Adrenal gland (tissue), 12 donors: ENCODE data around the gene XYLT1. TPM values are rescaled to one million over a fixed set of nuclear protein-coding genes. Genes with fewer than 3 reads are reported as not detected.

Experiments
- DNase-seq, 7 donors: peaks; one replicate each; pipeline ENCODE4 v3.0.0-alpha.2; 2019 to 2020
- H3K27ac ChIP-seq, 5 donors: fragments of 200-600 bp; sonication (generic) in 4 of 5; 1 replicate in 3 of 5; 2 replicates in 2 of 5; pipeline versions ENCODE4 v1.5.1 to v1.8.0; 2016 to 2020; ENCODE audit warnings: mild to moderate bottlenecking in 1 of 5
- H3K27me3 ChIP-seq: fragments of 200-600 bp; 2 replicates; pipeline ENCODE4 v1.8.0; 2021
- H3K36me3 ChIP-seq, 2 donors: fragments of 200-600 bp; replicated peaks in 1 of 2; 1 replicate in 1 of 2; 2 replicates in 1 of 2; pipeline versions ENCODE4 v1.5.1 to v1.8.0; 2018 to 2022
- H3K4me1 ChIP-seq, 2 donors: fragments of 200-600 bp; replicated peaks in 1 of 2; 1 replicate in 1 of 2; 2 replicates in 1 of 2; pipeline versions ENCODE4 v1.5.1 to v1.8.0; 2018 to 2021
- H3K4me3 ChIP-seq, 4 donors: fragments of 200-600 bp; sonication (generic) in 3 of 4; one replicate each; pipeline ENCODE4 v1.5.1; 2016 to 2018
- H3K9me3 ChIP-seq, 3 donors: fragments of 200-600 bp; sonication (generic) in 1 of 3; replicated peaks in 1 of 3; 1 replicate in 2 of 3; 2 replicates in 1 of 3; pipeline versions ENCODE4 v1.5.1 to v1.8.0; 2016 to 2021
- CTCF ChIP-seq, 6 experiments: fragments of 450-650 bp in 4 of 6; fragments of 200-600 bp in 2 of 6; sonication (generic) in 1 of 6; IDR thresholded peaks; 1 replicate in 5 of 6; 2 replicates in 1 of 6; pipeline versions ENCODE4 v1.5.1 to v1.8.0; 2016 to 2021; ENCODE audit warnings: antibody characterized with exemption in 6 of 6, mild to moderate bottlenecking in 2 of 6, moderate library complexity in 1 of 6
- POLR2A ChIP-seq, 2 donors: fragments of 450-650 bp; IDR thresholded peaks; one replicate each; pipeline ENCODE4 v1.6.1; 2017; ENCODE audit warnings: antibody characterized with exemption in 2 of 2, mild to moderate bottlenecking in 2 of 2, moderate library complexity in 1 of 2
- WGBS, 4 donors: extraction: QIAGEN DNeasy Blood & Tissue Kit in 2 of 4; methylation state at CpG; one replicate each; pipeline versions ENCODE4 v1.1.5 to v1.1.7; 2013 to 2017; 5-methylcytosine and 5-hydroxymethylcytosine counted together
- intact Hi-C, 2 donors: fragments of 100-400 bp; cut with DNase I; formaldehyde crosslinking; loops; one replicate each; pipeline versions ENCODE4 v1.14.1 to v1.15.0; 2022 to 2023
- polyA plus RNA-seq, 3 donors: library from polyadenylated mRNA; stranded (reverse); fragments of 200-250 nt in 2 of 3; fragments of 350-450 nt in 1 of 3; fragmentation: Illumina TruSeq in 1 of 3; extraction: RNeasy Lipid Tissue Mini Kit (QIAGEN cat#74804) in 1 of 3; gene quantifications; one replicate each; pipeline ENCODE4 v1.2.3, GENCODE V29; 2013 to 2014
- total RNA-seq, 9 donors: library from RNA; depleted of rRNA in 4 of 9; stranded (reverse); fragments of >200 nt in 4 of 9; fragments of 120-200 nt in 1 of 9; fragmentation: NEBNext Ultra II Directional in 1 of 9; extraction: Animal tissue kit (Norgen Biotek cat#: 25700) in 1 of 9; gene quantifications; one replicate each; pipeline versions ENCODE4 v1.1.0 to v1.2.4, GENCODE V29; 2013 to 2023
- donor health status: healthy with polysubstance abuse.
- donor health status: Bipolar disorder and iron deficiency.
- donor health status: DM: yes; HTN: yes; CAD: no.
- donor health status: DM: no; HTN: no; CAD: no.
- donor health status: DM: no; HTN: no; CAD: no.
- donor health status: DM: yes; HTN: yes; CAD: no.

XYLT1 gene
- total and polyA plus RNA-seq, 12 donors: 1.3 to 67.6 (median 16.8) TPM

DNA sequence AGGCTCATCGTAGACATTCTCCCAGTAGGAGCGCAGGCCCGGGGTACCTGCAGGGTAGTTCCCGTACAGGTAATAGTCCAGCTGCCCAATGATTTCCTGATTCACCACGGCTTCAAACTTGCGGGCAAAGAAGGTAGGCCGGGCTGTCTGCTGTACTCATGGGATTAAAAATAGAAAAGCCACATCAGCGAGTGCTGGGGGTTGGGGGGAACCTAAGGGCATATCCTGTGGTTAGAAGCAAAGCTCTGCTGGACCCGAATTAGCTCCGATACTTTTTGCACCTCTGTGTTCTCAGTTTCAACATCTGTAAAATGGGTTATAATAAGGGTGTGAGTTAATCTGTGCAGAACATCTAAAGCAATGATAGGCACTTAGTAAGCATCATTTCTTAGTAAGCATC lies 336.2 kb downstream of the XYLT1 start:
- Histone ChIP-seq H3K27ac (no peak overlapping the region), H3K36me3 (peaks cover 0 to 16% of the 10 kb centered on the region in 2 donors), H3K9me3 (no peaks in the 10 kb centered on the region), H3K4me1 (no peaks in the 10 kb centered on the region), H3K27me3 (no peaks in the 10 kb centered on the region), H3K4me3 (no peak overlapping the region)
- TF ChIP-seq CTCF (IDR thresholded peaks at IDR 0.05): no peak
- no peak for TF ChIP-seq POLR2A (IDR thresholded peaks at IDR 0.05)
- intact Hi-C loops: no loop called here
- DNase-seq: no peak
- 91 to 94% (median 93%) methylated on average over 10 of the region's 10 CpGs for WGBS, 4 donors

GRCh38 chr16:17133851-17134250 lies 336.9 kb downstream of the XYLT1 start:
- no peak for DNase-seq
- no peaks in the 10 kb centered on the region for H3K9me3 ChIP-seq
- H3K27me3 ChIP-seq: no peaks in the 10 kb centered on the region
- no peak overlapping the region for H3K4me3 ChIP-seq
- intact Hi-C loops: no loop called here
- 94 to 98% (median 96%) methylated on average over 5 of the region's 5 CpGs for WGBS, 4 donors
- H3K27ac ChIP-seq: no peak overlapping the region
- TF ChIP-seq CTCF (IDR thresholded peaks at IDR 0.05): no peak
- no peak for TF ChIP-seq POLR2A (IDR thresholded peaks at IDR 0.05)
- H3K36me3 ChIP-seq: peaks cover 0 to 14% of the 10 kb centered on the region in 2 donors
- H3K4me1 ChIP-seq: no peaks in the 10 kb centered on the region

DNA sequence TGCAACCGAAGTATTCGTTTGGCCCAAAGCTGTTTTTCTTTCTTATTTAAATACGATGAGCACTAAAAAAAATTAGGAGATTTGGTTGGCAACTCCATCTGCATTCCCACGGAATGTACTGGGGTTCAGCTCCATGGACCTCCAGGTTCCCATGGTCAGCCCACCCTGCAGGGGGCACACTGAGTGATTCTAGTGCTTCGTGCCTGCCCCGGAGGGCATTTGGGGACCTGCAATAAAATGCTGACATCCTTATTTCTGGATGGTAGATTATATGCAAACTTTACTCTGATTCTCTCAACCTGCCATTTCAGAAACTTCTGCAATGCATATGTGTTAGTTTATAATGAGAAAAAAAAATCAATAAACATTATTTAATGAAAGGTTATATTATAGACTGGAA lies 339.4 kb downstream of the XYLT1 start:
- peaks cover 0 to 15% of the 10 kb centered on the region in 2 donors for H3K36me3 ChIP-seq
- H3K9me3 ChIP-seq: no peaks in the 10 kb centered on the region
- H3K4me1 ChIP-seq: no peaks in the 10 kb centered on the region
- no peak for TF ChIP-seq CTCF (IDR thresholded peaks at IDR 0.05)
- no peak for TF ChIP-seq POLR2A (IDR thresholded peaks at IDR 0.05)
- no peak overlapping the region for H3K27ac ChIP-seq
- 90 to 93% (median 92%) methylated on average over 6 of the region's 6 CpGs for WGBS, 4 donors
- H3K27me3 ChIP-seq: no peaks in the 10 kb centered on the region
- H3K4me3 ChIP-seq: no peak overlapping the region
- intact Hi-C loops: no loop called here
- no peak for DNase-seq

- no peak for TF ChIP-seq POLR2A (IDR thresholded peaks at IDR 0.05)
- TF ChIP-seq CTCF (IDR thresholded peaks at IDR 0.05): no peak
Measured at GRCh38 chr16:17130733-17131132, 340.0 kb downstream of the XYLT1 start.

More at GRCh38 chr16:17130733-17131132, 340.0 kb downstream of the XYLT1 start:
- Histone ChIP-seq H3K4me3 (no peak overlapping the region), H3K9me3 (no peaks in the 10 kb centered on the region), H3K27ac (no peak overlapping the region), H3K4me1 (no peaks in the 10 kb centered on the region), H3K27me3 (no peaks in the 10 kb centered on the region), H3K36me3 (peaks cover 0 to 15% of the 10 kb centered on the region in 2 donors)
- 85 to 88% (median 88%) methylated on average over 6 of the region's 6 CpGs for WGBS, 4 donors
- intact Hi-C loops: no loop called here
- no peak for DNase-seq
